Measurements from ENCODE around the gene RSRC2.

DNA sequence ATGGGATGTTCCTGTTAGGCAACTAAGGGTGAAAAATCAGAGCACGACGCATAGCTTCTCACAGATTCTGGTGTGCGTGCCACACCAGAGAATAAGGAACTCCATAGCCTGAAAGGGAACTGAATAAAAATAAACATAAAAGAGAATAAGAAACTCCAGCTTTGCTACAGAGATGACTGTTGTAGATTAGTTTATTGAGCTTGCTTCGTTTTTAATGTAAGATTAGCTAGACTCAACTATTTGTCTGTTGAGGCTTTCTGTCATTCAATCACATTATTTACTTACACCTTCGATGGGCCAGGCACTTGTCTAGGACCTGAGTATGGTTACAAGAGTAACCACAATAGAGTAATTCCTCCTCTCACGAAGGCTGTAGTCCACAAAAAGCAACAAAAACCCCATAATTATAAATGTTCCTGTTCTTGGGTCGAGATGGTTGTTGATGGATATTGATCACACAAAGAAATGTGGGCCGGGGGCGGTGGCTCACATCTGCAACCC is 25.2 kb downstream of the RSRC2 start:
- no peak for TF ChIP-seq ELF1 (IDR thresholded peaks at IDR 0.05; ENCODE audit: borderline replicate concordance, low read depth)
- TF ChIP-seq CTCF (IDR thresholded peaks at IDR 0.05 in 2 of 3, conservative IDR thresholded peaks at IDR 0.05 in 1 of 3; ENCODE audit: borderline replicate concordance in 1 of 3, insufficient read depth in 1 of 3, low read depth in 2 of 3, low read length in 2 of 3) = no peak
- TF ChIP-seq EZH2 (IDR thresholded peaks at IDR 0.05) = no peak
- TF ChIP-seq TCF7L2 (IDR thresholded peaks at IDR 0.05; ENCODE audit: borderline replicate concordance, extremely low read depth, insufficient read depth, insufficient read length) = no peak
- no peak for TF ChIP-seq SRF (IDR thresholded peaks at IDR 0.05; ENCODE audit: low read depth)
- TF ChIP-seq ZNF274 (IDR thresholded peaks at IDR 0.05; ENCODE audit: low read depth, low read length) = no peak
- no peak for TF ChIP-seq POLR2A (IDR thresholded peaks at IDR 0.05; ENCODE audit: borderline replicate concordance, extremely low read depth, insufficient read depth, insufficient read length)
- no peak for TF ChIP-seq JUND (IDR thresholded peaks at IDR 0.05)
- no peak for TF ChIP-seq RAD21 (IDR thresholded peaks at IDR 0.05; ENCODE audit: low read depth)
- TF ChIP-seq EZH2phosphoT487 (IDR thresholded peaks at IDR 0.05; ENCODE audit: borderline replicate concordance) = no peak
- no peak for TF ChIP-seq MAX (IDR thresholded peaks at IDR 0.05)
